GM20431 (cell line): Measurements from ENCODE around the gene TANGO6.
"Not testable (repeated sequence)": the region's sequence is repeated elsewhere in the genome, so short reads cannot be mapped to it uniquely, and the experiment has no call there.

Experiments used
- in situ Hi-C: fragments of 300-500 bp; cut with MseI, MboI; formaldehyde crosslinking; loops from one replicate; pipeline ENCODE4 v1.15.0; 2020; ENCODE audit warnings: low sequenced_read_pairs; ENCODE audit not compliant: unreplicated experiment

Gene TANGO6

GRCh38 chr16:68948230-68948910 lies 105.0 kb downstream of the TANGO6 start:
- in situ Hi-C loops, result no loop called here

- in situ Hi-C loops, result no loop called here
Measured at GRCh38 chr16:68951991-68952877, 108.9 kb downstream of the TANGO6 start.

DNA sequence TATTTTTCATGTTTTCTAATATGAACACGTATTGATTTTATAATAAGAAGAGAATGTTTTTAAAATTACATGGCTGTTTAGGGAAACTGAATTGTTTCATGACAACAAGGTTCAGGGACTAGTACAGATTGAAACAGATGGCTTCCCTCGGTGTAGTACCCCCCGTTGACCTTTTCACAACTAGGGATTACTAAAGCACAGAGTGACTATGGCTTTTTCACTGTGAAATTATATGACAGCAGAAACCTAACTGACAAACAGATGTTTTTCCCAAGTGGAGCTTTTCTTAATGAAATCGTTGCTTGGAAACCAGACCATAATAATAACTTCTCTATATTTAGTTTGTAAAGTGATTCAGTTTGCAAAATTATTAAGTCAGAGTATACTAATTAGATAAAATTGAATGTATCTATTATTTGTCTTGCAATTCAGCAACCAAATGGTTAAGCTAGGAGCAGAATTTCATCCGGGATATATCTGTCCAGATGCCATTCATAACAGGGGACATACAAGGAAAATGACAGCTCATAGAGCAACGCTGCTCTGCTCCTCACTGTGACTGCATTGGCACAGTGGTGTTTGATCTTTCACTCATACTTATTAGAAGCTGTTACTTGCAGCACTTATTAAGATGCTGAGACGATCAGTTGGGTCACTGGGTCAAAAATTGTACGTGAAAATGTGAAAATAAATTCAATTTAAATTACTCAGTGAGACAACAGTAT lies 111.7 kb downstream of the TANGO6 start:
- in situ Hi-C loops, result no loop called here

- in situ Hi-C loops, result no loop called here
Measured at GRCh38 chr16:68960910-68961309, 117.6 kb downstream of the TANGO6 start.

DNA sequence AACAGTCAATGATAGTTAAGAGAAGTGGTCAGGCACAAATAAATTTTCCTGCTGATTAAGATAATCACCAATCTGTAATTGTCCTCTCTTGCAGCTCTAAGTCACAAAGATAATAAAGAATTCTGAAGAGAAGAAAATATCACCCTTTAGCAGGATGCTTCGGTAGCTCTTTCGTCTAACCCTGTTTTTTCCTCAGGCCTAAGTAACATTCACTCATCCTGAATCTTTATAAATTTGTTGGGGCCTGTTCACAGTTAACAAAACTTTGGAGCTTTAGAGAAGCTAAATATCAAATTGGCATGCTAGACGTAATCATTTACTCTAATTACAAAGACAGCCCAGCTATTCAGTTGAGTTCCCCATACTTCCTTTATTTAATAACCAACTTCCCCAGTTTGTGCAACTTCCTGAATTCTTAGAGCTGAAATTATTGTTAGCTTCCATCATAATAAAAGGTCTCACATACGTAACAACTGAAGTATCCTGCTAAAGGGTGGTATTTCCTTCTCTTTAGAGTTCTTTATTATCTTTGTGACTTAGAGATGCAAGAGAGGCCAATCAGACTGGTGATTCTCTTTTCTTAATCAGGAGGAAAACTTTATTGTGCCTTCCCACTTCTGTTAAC lies 118.6 kb downstream of the TANGO6 start:
- in situ Hi-C loops, result no loop called here

DNA sequence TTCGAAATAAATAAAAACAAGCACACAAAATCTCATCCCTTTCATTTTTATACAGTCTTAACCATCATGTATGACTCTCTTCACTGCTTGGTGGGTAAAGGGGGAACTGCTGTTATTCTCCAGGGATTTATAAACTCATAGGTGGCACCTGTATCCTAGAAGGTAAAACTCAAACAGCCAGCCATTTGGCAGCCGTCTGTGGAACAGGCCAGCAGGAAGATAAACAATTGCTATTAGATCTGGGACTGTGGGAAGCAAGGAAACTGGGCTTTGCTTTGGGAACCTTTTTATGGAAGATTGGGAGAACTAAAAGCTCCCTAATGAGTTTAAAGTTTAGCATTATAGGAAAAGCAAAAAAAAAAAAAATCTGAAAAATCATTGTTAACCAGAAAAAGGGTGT lies 126.0 kb downstream of the TANGO6 start:
- in situ Hi-C loops, result no loop called here

GRCh38 chr16:68972013-68972412 lies 128.7 kb downstream of the TANGO6 start:
- in situ Hi-C loops, result no loop called here

- in situ Hi-C loops, result no loop called here
Measured at GRCh38 chr16:68972720-68973119, 129.4 kb downstream of the TANGO6 start.

DNA sequence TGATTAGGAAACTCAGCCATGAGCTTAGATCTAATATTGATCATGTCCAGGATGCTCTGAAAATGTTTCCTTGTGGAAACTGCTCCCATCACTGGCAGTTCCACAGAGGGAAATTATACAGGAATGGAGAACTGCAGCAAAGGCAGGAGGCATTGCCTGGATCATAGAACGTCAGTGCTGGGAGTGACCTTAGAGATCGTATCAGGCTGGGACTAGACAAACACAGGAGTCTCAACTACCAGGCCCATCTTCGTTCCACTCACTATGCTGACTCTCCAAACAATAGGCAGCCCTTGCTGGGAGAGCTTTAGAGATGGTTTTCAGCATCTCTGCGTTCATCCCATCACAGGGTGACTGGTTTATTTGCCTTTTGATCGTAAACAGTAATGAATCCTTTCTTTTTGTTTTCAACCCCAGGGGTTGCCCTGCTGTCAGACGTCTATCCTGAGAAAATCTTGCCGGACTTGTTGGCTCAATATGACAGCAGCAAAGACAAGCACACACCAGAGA lies 130.3 kb downstream of the TANGO6 start:
- in situ Hi-C loops, result no loop called here

- in situ Hi-C loops, result no loop called here
Measured at GRCh38 chr16:68978303-68978954, 135.1 kb downstream of the TANGO6 start.

DNA sequence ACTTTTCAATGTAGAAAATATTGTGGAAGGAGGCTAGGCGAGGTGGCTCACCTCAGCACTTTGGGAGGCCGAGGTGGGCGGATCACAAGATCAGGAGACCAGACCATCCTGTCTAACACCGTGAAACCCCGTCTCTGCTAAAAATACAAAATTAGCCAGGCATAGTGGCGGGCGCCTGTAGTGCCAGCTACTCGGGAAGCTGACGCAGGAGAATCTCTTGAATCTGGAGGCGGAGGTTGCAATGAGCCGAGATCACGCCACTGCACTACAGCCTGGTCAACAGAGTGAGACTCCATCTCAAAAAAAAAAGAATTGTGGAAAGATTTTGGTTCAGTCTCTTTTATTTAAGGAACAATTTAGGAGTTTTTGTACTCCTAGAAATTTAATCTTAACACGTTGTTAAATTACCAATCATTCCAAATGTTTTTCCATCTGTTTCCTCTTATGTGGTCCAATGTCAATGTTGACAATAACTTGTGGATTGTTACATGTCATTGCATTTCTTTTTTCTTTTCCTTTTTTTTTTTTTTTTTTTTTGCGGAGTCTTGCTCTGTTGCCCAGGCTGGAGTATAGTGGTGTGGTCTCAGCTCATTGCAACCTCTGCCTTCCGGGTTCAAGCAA lies 137.5 kb downstream of the TANGO6 start:
- in situ Hi-C loops, result no loop called here

- in situ Hi-C loops, result no loop called here
Measured at GRCh38 chr16:68981971-68982370, 138.6 kb downstream of the TANGO6 start.

DNA sequence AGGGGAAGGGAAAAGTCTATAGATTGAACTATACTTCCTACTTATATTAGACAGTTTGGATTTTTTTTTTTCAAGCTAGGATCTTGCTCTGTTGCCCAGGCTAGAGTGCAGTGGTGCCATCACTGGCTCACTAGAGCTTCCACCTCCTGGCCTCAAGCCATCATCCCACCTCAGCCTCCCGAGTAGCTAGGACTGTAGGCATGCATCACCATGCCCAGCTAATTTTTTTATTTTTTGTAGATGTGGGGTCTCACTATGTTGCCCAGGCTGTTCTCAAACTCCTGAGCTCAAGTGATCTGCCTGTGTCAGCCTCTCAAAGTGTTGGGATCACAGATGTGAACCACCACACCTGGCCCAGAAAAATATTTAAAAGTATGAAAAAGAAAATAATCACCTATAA lies 141.1 kb downstream of the TANGO6 start:
- in situ Hi-C loops, result no loop called here

DNA sequence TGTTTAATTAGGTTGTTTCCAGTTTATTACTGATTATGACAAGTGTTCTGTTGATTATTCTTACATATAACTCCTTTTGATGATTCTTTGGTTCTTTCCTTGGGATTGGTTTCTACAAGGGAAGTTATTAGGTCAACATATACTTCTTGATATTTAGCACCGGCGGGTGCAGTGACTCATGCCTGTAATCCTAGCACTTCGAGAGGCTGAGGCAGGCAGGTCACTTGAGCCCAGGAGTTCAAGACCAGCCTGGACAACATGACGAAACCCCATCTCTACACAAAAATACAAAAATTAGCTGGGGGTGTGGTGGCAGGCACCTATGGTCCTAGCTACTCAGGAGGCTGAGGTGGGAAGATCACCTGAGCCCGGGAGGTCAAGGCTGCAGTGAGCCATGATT lies 141.9 kb downstream of the TANGO6 start:
- in situ Hi-C loops, result no loop called here

DNA sequence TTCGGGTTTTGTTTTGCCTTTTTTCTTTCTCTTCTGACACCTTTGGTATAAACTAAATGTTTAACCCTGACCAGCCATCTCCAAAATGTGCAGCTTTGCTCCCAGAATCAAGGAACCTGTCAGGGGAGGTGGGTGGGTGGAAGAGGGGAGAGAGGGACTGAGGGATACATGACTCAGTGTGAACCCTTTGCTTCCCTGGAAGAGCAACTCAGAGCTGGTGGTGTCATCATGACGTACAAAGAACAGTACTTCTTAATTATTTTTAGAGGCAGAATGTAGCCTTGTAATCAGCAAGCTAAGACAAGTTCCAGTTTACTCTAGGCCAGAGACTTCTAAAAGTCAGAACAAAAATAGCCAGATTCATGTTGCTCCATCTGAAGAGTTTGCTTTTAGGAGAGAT lies 142.5 kb downstream of the TANGO6 start:
- in situ Hi-C loops, result no loop called here

DNA sequence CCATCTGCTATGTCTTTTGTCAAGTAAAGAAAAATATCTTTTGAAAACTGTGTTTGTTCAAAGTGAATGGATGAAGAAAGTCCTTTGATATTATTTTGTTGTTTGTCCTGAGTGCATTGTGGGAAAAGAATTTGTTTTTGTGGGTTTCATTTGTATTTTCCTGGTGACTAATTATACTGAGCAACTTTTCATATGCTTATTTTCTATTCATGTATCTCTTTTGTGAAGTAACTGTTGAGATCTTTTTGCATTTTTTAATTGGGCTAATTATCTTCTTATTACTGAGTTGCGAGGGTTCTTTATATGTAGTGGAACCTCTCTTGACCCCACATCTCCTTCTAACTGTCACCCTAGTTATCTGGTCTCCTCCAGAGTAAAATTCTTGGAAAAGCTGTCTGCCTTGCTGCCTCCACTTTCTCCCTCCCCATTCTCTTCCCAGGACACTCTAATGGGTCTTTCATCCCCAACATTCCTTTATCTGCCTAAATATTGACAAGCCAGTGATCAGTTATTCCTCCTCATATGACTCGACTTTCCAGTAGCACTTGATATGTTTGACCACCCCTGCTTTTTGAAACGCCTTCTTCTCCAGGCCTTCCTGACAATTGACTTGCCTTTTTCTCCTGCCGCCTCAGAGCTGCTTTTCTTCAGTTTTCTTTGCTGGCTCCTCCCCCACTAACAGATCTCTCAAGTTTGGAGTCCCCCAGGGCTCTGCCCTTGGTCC lies 144.6 kb downstream of the TANGO6 start:
- in situ Hi-C loops, result no loop called here

GRCh38 chr16:68990172-68990845 lies 147.0 kb downstream of the TANGO6 start:
- in situ Hi-C loops, result not testable (repeated sequence)

- in situ Hi-C loops, result no loop called here
Measured at GRCh38 chr16:68991075-68991474, 147.7 kb downstream of the TANGO6 start.
